NCI-H1092 treated with DMSO at 0.1 percent for 48 hours (cell line): ENCODE data around the gene TOP3B.
"Not testable (repeated sequence)": the region's sequence is repeated elsewhere in the genome, so short reads cannot be mapped to it uniquely, and the experiment has no call there.

ENCODE experiments used
- DNase-seq: peaks from one replicate; lab custom pipeline; 2025; lab: John Stamatoyannopoulos, UW

Gene TOP3B

GRCh38 chr22:21943571-21944448 is 38.8 kb downstream of the TOP3B start:
- DNase-seq: no peak

GRCh38 chr22:21942407-21943343 is 39.9 kb downstream of the TOP3B start:
- DNase-seq: no peak

GRCh38 chr22:21941921-21942320 is 40.7 kb downstream of the TOP3B start:
- no peak for DNase-seq

- DNase-seq: no peak
Measured at GRCh38 chr22:21940521-21940920, 42.1 kb downstream of the TOP3B start.

GRCh38 chr22:21939935-21940334 is 42.7 kb downstream of the TOP3B start:
- DNase-seq: not testable (repeated sequence)

- DNase-seq: no peak
Measured at GRCh38 chr22:21939461-21939913, 43.1 kb downstream of the TOP3B start.

GRCh38 chr22:21938906-21939305 is 43.7 kb downstream of the TOP3B start:
- DNase-seq: no peak

GRCh38 chr22:21938071-21938822 is 44.3 kb downstream of the TOP3B start:
- DNase-seq: peak; percentile 95

GRCh38 chr22:21937821-21938070 is 44.8 kb downstream of the TOP3B start:
- DNase-seq: no peak

GRCh38 chr22:21937041-21937820 is 45.4 kb downstream of the TOP3B start:
- DNase-seq: no peak

GRCh38 chr22:21936151-21936775 is 46.3 kb downstream of the TOP3B start:
- DNase-seq: no peak

GRCh38 chr22:21933910-21934309 is 48.7 kb downstream of the TOP3B start:
- no peak for DNase-seq

- DNase-seq: no peak
Measured at GRCh38 chr22:21933413-21933812, 49.2 kb downstream of the TOP3B start.

GRCh38 chr22:21932347-21932746 is 50.2 kb downstream of the TOP3B start:
- no peak for DNase-seq

- no peak for DNase-seq
Measured at GRCh38 chr22:21931056-21931455, 51.5 kb downstream of the TOP3B start.

GRCh38 chr22:21929253-21929652 is 53.3 kb downstream of the TOP3B start:
- DNase-seq: no peak

- no peak for DNase-seq
Measured at GRCh38 chr22:21928048-21928447, 54.5 kb downstream of the TOP3B start.

GRCh38 chr22:21927174-21927823 is 55.3 kb downstream of the TOP3B start:
- no peak for DNase-seq

- peak; percentile 5 for DNase-seq
Measured at GRCh38 chr22:21926728-21927127, 55.9 kb downstream of the TOP3B start.

GRCh38 chr22:21923163-21923561 is 59.4 kb downstream of the TOP3B start:
- DNase-seq: no peak
